ENCODE measurements around the gene LDLRAD4.
A peak's percentile ranks its signal among the peaks of the same experiment; 100 is the strongest.
"Not testable (repeated sequence)": the region's sequence is repeated elsewhere in the genome, so short reads cannot be mapped to it uniquely, and the experiment has no call there.

Gene LDLRAD4

GRCh38 chr18:13246591-13246990, 28.0 kb downstream of the LDLRAD4 start:
- peak; percentile 41 for DNase-seq (ENCODE audit: low spot score)

- DNase-seq (ENCODE audit: low spot score): no peak
These were observed 28.9 kb downstream of the LDLRAD4 start for GRCh38 chr18:13247506-13247905.

GRCh38 chr18:13252686-13253410, 34.3 kb downstream of the LDLRAD4 start:
- DNase-seq (ENCODE audit: low spot score): no peak

- DNase-seq (ENCODE audit: low spot score): no peak
These were observed 35.5 kb downstream of the LDLRAD4 start for GRCh38 chr18:13253786-13254688.

GRCh38 chr18:13254971-13255927, 36.7 kb downstream of the LDLRAD4 start:
- no peak for DNase-seq (ENCODE audit: low spot score)

- DNase-seq (ENCODE audit: low spot score): no peak
These were observed 38.1 kb downstream of the LDLRAD4 start for GRCh38 chr18:13256444-13257305.

- DNase-seq (ENCODE audit: low spot score): peak; percentile 25
These were observed 38.9 kb downstream of the LDLRAD4 start for GRCh38 chr18:13257361-13257980.

GRCh38 chr18:13258921-13259320, 40.4 kb downstream of the LDLRAD4 start:
- DNase-seq (ENCODE audit: low spot score): no peak

GRCh38 chr18:13259701-13260100, 41.1 kb downstream of the LDLRAD4 start:
- DNase-seq (ENCODE audit: low spot score): no peak

- DNase-seq (ENCODE audit: low spot score): peak; percentile 50
These were observed 41.8 kb downstream of the LDLRAD4 start for GRCh38 chr18:13260197-13260934.

- peak; percentile 34 for DNase-seq (ENCODE audit: low spot score)
These were observed 42.5 kb downstream of the LDLRAD4 start for GRCh38 chr18:13260935-13261640.

GRCh38 chr18:13261661-13262357, 43.2 kb downstream of the LDLRAD4 start:
- DNase-seq (ENCODE audit: low spot score): peak; percentile 45

- DNase-seq (ENCODE audit: low spot score): not testable (repeated sequence)
These were observed 43.8 kb downstream of the LDLRAD4 start for GRCh38 chr18:13262358-13262680.

GRCh38 chr18:13262839-13263691, 44.5 kb downstream of the LDLRAD4 start:
- no peak for DNase-seq (ENCODE audit: low spot score)

GRCh38 chr18:13264091-13265007, 45.8 kb downstream of the LDLRAD4 start:
- DNase-seq (ENCODE audit: low spot score): no peak
